Stimulated activated naive B cell treated with anti-CD40 and anti-IgM and Interleukin-4, amounts not matched to agents 10 μg/mL and 1 μg/mL and 100 μg/mL, for 72 hours (primary cell): ENCODE measurements around the gene CORO2A.
"Not testable (repeated sequence)": the region's sequence is repeated elsewhere in the genome, so short reads cannot be mapped to it uniquely, and the experiment has no call there.

Source experiments
- ATAC-seq, 2 donors: fragments of 150-1000 bp; cut with Tn5 transposase; replicated peaks; 2 replicates each; pipeline ENCODE4 v1.10.0; 2021; ENCODE audit warnings: moderate library complexity in 1 of 2
- DNase-seq: peaks from one replicate; pipeline ENCODE4 v3.0.0; 2021
- H3K27ac Mint-ChIP-seq: one replicate; pipeline ENCODE4 v1.8.0; 2022; ENCODE audit warnings: mild to moderate bottlenecking, mixed read lengths
- H3K27me3 Mint-ChIP-seq, 2 donors: one replicate each; pipeline ENCODE4 v1.8.0; 2022; ENCODE audit warnings: mixed read lengths in 2 of 2
- H3K36me3 Mint-ChIP-seq, 2 donors: one replicate each; pipeline ENCODE4 v1.8.0; 2022; ENCODE audit warnings: mixed read lengths in 2 of 2, mild to moderate bottlenecking in 1 of 2
- H3K4me1 Mint-ChIP-seq, 2 donors: one replicate each; pipeline ENCODE4 v1.8.0; 2022; ENCODE audit warnings: mixed read lengths in 2 of 2, mild to moderate bottlenecking in 1 of 2
- H3K4me3 Mint-ChIP-seq, 2 donors: one replicate each; pipeline ENCODE4 v1.8.0; 2022; ENCODE audit warnings: mild to moderate bottlenecking in 2 of 2, mixed read lengths in 2 of 2, moderate library complexity in 1 of 2
- H3K9me3 Mint-ChIP-seq, 2 donors: one replicate each; pipeline ENCODE4 v1.8.0; 2022; ENCODE audit warnings: mixed read lengths in 2 of 2, mild to moderate bottlenecking in 1 of 2

Gene CORO2A

DNA sequence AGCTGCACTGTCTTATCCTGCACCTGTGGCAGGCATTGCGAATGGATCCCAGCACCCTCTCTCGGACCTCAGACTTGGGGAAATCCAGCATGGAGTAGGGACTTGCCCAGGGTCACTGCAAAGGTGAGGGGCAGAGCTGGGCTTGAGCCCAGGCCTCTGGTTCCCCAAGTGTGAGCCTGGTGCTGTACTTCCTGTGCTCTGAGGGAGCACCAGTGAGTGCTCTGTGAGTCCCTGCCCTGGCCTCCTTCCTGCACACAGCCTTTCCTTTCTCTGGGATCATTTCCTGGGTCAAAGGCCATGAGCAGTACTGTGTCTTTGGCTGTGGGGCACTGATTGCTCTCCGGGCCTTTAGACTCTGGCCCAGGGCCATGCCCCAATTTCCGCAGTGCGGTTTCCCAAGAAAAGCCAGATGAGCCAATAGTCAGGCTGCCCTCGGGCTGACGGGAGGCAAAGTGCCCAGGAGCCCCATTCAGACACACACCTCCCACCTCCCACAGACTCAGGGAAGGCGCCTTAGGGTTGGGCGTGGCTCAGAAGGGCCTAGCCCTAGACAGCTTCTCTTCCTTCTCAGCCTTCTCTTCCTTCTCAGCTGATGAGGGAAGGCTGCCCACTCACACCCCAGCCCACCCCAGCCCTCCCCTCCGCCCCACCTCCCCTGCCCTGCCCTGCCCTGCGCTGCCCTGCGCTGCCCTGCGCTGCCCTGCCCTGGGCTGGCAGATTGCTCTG is 50.1 kb downstream of the CORO2A start:
- Mint-ChIP-seq H3K4me3 (no peak overlapping the region), H3K4me1 (peaks cover 6 to 8% of the 10 kb centered on the region in 2 donors), H3K36me3 (no peaks in the 10 kb centered on the region), H3K9me3 (no peaks in the 10 kb centered on the region), H3K27ac (no peak overlapping the region), H3K27me3 (no peaks in the 10 kb centered on the region)
- no peak for ATAC-seq
- DNase-seq: no peak

DNA sequence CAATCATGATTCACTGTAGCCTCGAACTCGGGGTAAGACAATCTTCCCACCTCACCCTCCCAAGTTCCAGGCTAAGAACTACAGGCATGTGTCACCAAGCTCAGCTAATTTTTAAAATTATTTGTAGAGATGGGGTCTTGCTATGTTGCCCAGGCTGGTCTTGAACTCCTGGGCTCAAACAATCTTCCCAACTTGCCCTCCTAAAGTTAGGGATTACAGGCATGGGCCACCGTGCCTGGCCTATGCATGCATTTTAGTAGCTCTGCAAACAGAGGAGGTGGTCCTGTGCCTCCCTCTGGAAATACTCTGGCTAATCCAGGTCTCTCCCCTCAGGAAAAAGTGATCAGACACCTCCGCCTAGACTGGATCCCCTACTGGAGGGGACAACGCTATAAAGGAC is 51.9 kb downstream of the CORO2A start:
- H3K36me3 Mint-ChIP-seq: no peaks in the 10 kb centered on the region
- H3K27me3 Mint-ChIP-seq: no peaks in the 10 kb centered on the region
- no peak overlapping the region for H3K27ac Mint-ChIP-seq
- no peaks in the 10 kb centered on the region for H3K4me1 Mint-ChIP-seq
- no peak overlapping the region for H3K4me3 Mint-ChIP-seq
- ATAC-seq (no peak), DNase-seq (no peak)
- H3K9me3 Mint-ChIP-seq: no peaks in the 10 kb centered on the region

DNA sequence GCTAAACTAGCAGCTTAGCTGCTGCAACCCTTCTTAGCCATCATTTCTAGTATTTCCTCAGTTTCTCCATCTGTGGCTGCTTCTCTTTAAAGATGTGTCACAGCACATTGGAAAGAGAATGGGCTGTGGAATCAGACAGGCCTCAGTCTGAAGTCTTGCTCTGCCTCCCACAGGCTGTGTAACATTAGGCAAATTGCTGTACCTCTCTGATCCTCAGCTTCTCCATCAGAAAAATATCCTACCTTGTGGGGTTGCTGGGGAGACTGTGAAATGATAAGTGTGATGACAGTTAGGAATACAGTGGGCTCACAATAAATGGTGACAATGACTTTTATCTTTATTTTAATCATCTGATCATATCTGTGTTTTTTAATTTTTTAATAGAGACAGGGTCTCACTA is 55.9 kb downstream of the CORO2A start:
- Mint-ChIP-seq H3K4me1 (peaks cover 12 to 15% of the 10 kb centered on the region in 2 donors), H3K27ac (no peak overlapping the region), H3K9me3 (no peaks in the 10 kb centered on the region), H3K27me3 (no peaks in the 10 kb centered on the region), H3K4me3 (no peak overlapping the region), H3K36me3 (no peaks in the 10 kb centered on the region)
- DNase-seq (no peak), ATAC-seq (no peak)

DNA sequence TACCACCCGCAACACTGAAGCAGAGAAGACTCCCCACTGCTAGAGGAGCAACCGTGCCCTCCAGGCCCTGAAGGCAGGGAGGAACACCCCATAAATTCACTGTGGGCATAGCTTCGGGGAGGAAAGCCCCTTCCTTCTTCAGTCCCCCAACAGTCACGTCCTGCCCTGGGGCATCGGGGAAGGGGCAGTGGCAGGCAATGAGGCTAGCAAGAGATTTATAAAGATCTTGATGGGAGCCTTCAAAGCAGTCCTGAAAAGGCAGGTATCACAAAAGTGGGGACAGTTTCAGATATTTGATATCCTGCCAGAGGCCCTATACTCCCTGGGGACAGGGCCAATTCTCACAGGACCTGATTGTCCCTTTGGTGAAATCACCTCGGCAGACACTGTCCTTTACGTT is 56.5 kb downstream of the CORO2A start:
- peaks cover 12 to 15% of the 10 kb centered on the region in 2 donors for H3K4me1 Mint-ChIP-seq
- H3K27ac Mint-ChIP-seq: no peak overlapping the region
- ATAC-seq (no peak), DNase-seq (no peak)
- H3K9me3 Mint-ChIP-seq: no peaks in the 10 kb centered on the region
- H3K4me3 Mint-ChIP-seq: no peak overlapping the region
- H3K36me3 Mint-ChIP-seq: no peaks in the 10 kb centered on the region
- no peaks in the 10 kb centered on the region for H3K27me3 Mint-ChIP-seq

DNA sequence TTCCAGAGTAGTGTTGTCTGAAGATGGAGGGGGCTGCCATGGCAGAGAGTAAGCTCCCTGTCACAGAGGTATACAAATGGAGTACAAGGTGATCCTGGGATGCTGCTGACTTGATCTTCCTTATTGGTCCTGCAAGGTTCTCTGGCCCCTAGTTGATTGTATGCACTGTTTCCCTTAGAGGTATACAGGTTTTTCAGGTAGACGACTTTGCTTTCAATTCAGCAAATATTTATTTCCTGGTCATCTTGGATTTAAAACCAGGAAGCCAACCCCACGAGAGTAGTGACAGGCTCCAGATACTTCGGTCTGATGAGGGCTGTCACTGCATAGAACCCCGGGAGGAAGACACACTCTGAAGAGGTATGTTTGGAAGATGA is 56.9 kb downstream of the CORO2A start:
- Mint-ChIP-seq H3K36me3 (no peaks in the 10 kb centered on the region), H3K4me1 (peaks cover 12 to 15% of the 10 kb centered on the region in 2 donors), H3K27ac (no peak overlapping the region), H3K4me3 (no peak overlapping the region), H3K9me3 (no peaks in the 10 kb centered on the region), H3K27me3 (no peaks in the 10 kb centered on the region)
- ATAC-seq (no peak), DNase-seq (no peak)

DNA sequence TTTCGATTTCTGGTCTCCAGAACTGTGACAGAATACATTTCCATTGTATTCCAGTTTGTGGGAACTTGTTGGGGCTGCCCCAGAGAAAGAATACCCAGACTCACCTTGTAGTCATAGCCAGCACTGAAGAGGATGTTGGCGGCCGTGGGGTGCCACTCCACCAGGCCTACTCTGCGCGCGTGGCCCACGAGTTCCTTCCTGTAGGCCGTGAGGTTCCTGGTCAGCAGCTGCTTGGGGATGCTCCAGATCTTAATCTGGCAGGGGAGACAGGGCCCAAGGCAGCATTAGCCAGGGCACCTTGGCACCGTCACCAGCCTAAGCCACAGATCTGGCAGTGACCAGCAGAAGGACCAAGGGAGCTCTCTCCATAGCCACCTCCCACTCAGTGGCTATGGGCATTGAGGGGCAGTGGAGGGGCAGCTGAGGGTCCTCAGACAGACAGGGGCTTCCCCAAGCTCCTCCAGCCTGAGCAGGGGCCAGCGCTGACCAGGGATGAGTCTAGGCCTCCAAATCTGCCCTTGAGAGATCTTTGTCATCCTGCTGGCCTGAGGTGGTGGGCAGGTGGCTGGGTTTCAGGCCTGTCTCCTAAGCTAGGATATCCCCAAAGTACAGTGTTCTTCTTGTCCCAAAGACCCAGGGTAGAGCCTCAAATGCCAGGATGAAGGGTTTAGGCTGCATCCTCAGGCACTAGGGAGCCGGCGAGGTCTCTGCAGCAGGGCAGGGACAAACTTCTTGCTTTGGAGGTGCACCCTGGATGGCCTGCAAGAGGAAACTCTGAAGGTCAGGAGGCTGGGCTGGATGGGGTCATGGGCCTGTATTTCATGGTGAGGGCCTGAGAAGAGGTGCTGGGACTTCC is 57.5 kb downstream of the CORO2A start:
- H3K4me1 Mint-ChIP-seq: peaks cover 12 to 15% of the 10 kb centered on the region in 2 donors
- no peaks in the 10 kb centered on the region for H3K27me3 Mint-ChIP-seq
- H3K9me3 Mint-ChIP-seq: no peaks in the 10 kb centered on the region
- DNase-seq (no peak), ATAC-seq (no peak)
- H3K27ac Mint-ChIP-seq: no peak overlapping the region
- H3K36me3 Mint-ChIP-seq: no peaks in the 10 kb centered on the region
- H3K4me3 Mint-ChIP-seq: no peak overlapping the region

DNA sequence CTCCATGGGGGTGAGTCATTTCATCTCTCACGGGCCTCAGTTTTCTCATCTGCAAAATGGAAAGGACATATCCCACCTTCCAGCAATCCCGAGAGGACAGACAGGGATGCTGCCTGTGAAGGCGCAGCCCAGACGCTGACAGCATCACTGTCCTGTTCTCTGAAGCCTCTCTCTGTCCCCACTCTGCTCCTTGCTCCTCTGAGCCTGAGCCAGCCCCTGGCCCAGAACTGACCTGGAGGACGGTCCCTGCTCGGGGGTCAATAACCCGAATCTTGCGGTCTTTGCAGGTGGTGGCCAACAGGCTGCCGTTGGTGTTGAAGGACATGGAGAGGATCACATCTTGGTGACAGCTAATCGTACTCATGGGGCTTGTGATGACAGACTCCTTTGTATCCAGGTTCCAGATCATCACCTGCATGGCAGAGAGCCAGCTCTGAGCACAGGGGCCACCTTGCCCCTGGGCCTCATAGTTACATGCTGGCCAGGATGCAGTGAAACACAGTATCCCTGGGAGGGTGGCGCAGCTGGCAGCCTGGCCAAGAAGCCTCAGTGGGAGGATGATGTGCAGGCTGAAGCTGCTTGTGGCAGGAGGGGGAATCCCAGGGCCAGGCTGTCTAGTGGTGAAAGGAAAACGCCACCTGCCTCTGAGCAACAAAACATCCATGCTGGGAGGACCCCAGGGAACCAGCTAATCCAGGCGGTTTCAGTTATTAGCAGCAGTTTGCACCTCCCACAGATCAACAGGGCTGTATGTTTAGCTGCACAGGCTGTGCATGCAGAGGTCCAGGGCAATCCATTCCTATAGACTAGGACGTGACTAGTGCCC is 59.4 kb downstream of the CORO2A start:
- no peak overlapping the region for H3K27ac Mint-ChIP-seq
- ATAC-seq: peak; percentile 62 to 66
- no peaks in the 10 kb centered on the region for H3K27me3 Mint-ChIP-seq
- H3K9me3 Mint-ChIP-seq: no peaks in the 10 kb centered on the region
- no peak for DNase-seq
- H3K4me1 Mint-ChIP-seq: peaks cover 21 to 34% of the 10 kb centered on the region in 2 donors
- H3K36me3 Mint-ChIP-seq: no peaks in the 10 kb centered on the region
- H3K4me3 Mint-ChIP-seq: no peak overlapping the region

DNA sequence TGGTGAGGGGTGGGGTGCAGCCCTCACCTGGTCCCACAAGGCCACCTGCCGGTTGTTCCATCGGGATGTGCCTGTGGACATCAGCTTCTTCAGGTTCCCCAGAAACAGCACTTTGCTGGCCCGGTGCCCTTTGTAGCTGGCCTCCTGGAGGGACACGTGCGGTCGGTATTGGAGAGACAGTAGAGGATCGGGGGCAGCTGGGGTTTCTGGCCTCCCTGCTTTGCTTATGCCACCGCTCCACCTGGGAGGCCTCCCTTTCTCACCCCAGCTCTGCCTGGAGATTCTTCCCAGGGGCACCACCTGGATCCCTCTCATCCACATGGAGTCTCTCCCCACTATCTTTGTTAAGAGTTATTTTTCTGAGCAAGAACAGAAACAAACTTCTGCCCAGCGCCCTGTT is 60.3 kb downstream of the CORO2A start:
- no peak overlapping the region for H3K27ac Mint-ChIP-seq

DNA sequence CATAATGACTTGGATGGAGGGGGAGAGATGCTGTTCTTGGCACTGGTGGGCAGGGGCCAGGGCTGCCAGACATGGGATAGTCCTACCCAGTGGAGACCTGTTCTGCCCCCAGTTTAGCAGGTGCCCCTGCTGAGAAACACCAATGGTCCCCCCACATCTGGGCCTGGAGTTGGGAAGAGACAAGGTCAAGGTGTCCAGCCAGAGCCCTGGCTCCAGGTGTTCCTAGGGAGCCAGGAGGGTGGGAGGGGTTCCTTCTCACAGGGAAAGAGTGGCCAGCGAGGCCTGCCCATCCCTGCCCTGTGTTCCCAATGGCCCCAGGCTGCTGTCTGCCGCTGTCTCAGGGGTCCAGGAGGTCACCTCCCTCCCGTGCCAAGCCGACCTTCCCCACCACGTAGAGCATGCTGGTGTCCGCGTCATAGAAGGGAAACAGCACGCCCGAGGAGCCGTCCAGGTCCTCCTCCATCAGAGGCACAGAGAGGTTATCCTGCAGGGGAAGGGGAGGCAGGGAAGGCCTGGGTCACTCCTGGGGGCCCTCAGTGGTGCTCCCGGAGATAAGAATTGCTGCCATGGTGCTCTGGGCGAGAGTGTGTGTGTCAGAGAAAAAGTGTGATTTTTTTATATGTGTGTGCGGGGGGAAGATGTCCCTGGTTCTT is 61.7 kb downstream of the CORO2A start:
- H3K27ac Mint-ChIP-seq: no peak overlapping the region
- H3K27me3 Mint-ChIP-seq: no peaks in the 10 kb centered on the region
- no peak overlapping the region for H3K4me3 Mint-ChIP-seq
- DNase-seq: no peak
- no peak for ATAC-seq
- no peaks in the 10 kb centered on the region for H3K36me3 Mint-ChIP-seq
- peaks cover 27 to 37% of the 10 kb centered on the region in 2 donors for H3K4me1 Mint-ChIP-seq
- no peaks in the 10 kb centered on the region for H3K9me3 Mint-ChIP-seq

More for the DNA sequence above, 60.3 kb downstream of the CORO2A start:
- H3K4me3 Mint-ChIP-seq: no peak overlapping the region
- DNase-seq (no peak), ATAC-seq (no peak)
- no peaks in the 10 kb centered on the region for H3K27me3 Mint-ChIP-seq
- H3K9me3 Mint-ChIP-seq: no peaks in the 10 kb centered on the region
- H3K4me1 Mint-ChIP-seq: peaks cover 23 to 37% of the 10 kb centered on the region in 2 donors
- no peaks in the 10 kb centered on the region for H3K36me3 Mint-ChIP-seq

DNA sequence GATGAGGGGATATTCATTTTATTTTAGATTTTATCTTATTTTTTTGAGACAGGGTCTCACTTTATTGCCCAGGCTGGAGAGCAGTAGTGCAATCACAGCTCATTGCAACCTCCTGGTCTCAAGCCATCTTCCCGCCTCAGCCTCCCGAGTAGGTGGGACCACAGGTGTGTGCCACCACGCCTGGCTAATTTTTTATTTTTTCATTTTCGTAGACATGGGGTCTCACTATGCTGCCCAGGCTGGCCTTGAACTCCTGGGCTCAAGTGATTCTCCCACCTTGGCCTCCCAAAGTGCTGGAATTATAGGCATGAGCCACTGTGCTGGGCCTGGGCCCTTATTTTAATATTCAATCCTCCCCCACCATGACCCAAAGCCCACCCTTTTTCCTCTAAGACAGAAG is 62.4 kb downstream of the CORO2A start:
- H3K27ac Mint-ChIP-seq: not testable (repeated sequence)

DNA sequence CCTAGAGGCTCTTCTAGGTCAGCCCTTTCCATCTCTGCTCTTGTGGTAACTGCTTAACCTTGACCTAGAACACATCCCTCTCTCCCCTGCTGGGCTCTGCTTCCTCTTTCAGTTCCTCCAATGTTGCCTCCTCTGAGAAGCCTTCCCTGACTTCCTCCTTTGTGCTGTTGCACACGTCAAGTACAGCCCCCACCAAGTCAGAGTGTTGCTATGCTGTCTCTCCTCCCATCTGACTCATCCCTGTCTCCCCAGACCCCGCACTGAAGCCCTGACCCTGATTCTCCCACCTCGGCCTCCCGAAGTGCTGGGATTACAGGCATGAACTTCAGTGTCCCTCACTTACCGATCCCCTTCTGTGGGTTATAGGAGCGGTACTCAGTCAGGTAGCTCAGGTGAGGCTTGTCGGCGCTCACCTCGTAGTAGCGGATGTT is 63.0 kb downstream of the CORO2A start:
- no peaks in the 10 kb centered on the region for H3K36me3 Mint-ChIP-seq
- no peaks in the 10 kb centered on the region for H3K9me3 Mint-ChIP-seq
- H3K4me3 Mint-ChIP-seq: peak overlapping the region; percentile 9 to 43
- DNase-seq (peak; percentile 66), ATAC-seq (peak; percentile 94 to 96)
- H3K4me1 Mint-ChIP-seq: peaks cover 27 to 37% of the 10 kb centered on the region in 2 donors
- H3K27me3 Mint-ChIP-seq: no peaks in the 10 kb centered on the region
- H3K27ac Mint-ChIP-seq: no peak overlapping the region

More for the DNA sequence above, 62.4 kb downstream of the CORO2A start:
- H3K4me3 Mint-ChIP-seq, DNase-seq, H3K9me3 Mint-ChIP-seq, H3K27me3 Mint-ChIP-seq, H3K36me3 Mint-ChIP-seq, ATAC-seq: not testable (repeated sequence)
- H3K4me1 Mint-ChIP-seq: peaks cover 27 to 37% of the 10 kb centered on the region in 2 donors

DNA sequence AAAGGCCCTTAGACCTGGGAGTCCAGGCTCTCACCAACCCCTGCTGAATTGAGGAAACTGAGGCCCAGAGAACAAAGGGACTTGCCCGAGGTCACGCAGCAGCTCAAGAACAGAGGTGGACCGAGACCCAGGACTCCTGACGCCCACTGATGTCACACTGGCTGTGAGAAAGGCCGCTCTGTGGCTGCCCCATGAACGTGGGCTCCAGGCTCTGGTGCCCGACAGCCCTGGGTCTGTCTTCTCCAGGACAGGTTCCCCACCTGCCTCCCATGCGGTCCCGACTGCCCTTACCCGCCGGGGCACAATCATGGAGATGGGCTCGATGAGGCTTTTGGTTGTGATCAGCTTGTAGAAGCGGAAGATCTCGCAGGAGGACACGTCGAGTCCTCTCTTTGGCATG is 64.1 kb downstream of the CORO2A start:
- ATAC-seq (no peak), DNase-seq (no peak)
- no peaks in the 10 kb centered on the region for H3K27me3 Mint-ChIP-seq
- no peaks in the 10 kb centered on the region for H3K36me3 Mint-ChIP-seq
- H3K4me1 Mint-ChIP-seq: peaks cover 26 to 35% of the 10 kb centered on the region in 2 donors
- H3K9me3 Mint-ChIP-seq: no peaks in the 10 kb centered on the region
- peak overlapping the region; percentile 59 for H3K27ac Mint-ChIP-seq
- no peak overlapping the region for H3K4me3 Mint-ChIP-seq

DNA sequence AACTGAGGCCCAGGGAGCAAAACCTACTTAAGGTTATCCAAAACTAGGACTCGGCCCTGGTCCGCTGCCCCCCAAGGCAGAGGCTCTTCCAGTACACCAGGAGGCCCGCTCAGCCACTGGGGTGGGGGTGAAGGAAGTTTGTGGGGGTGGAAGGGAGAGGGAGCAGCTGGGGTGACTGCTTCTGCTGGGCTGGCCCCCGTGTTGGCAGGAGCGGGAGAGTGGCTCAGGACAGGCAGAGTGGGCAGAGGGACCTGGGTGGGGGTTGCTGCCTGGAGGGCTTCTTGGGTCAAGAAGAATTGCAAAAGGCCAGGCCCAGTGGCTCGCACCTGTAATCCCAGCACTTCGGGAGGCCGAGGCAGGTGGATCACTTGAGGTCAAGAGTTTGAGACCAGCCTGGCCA is 65.2 kb downstream of the CORO2A start:
- H3K9me3 Mint-ChIP-seq: no peaks in the 10 kb centered on the region
- peaks cover 22 to 33% of the 10 kb centered on the region in 2 donors for H3K4me1 Mint-ChIP-seq
- no peak overlapping the region for H3K27ac Mint-ChIP-seq
- no peak overlapping the region for H3K4me3 Mint-ChIP-seq
- ATAC-seq (no peak), DNase-seq (no peak)
- no peaks in the 10 kb centered on the region for H3K36me3 Mint-ChIP-seq
- no peaks in the 10 kb centered on the region for H3K27me3 Mint-ChIP-seq
